Retinal pigment epithelial cell (primary cell): Measurements from ENCODE around the gene CIZ1.

Source experiments
- DNase-seq: peaks from one replicate; pipeline ENCODE4 v3.0.0-alpha.2; 2010; ENCODE audit warnings: low read depth
- H3K4me3 ChIP-seq: 2 replicates; pipeline ENCODE4 v1.5.1; 2011; ENCODE audit warnings: mild to moderate bottlenecking, low read length, control low read depth, moderate library complexity
- TF ChIP-seq, protein P1 (sequence below): conservative IDR thresholded peaks from 2 replicates; pipeline ENCODE4 v1.5.1; 2011; ENCODE audit warnings: low read depth, low read length, control low read depth, inconsistent platforms

CIZ1 gene

DNA sequence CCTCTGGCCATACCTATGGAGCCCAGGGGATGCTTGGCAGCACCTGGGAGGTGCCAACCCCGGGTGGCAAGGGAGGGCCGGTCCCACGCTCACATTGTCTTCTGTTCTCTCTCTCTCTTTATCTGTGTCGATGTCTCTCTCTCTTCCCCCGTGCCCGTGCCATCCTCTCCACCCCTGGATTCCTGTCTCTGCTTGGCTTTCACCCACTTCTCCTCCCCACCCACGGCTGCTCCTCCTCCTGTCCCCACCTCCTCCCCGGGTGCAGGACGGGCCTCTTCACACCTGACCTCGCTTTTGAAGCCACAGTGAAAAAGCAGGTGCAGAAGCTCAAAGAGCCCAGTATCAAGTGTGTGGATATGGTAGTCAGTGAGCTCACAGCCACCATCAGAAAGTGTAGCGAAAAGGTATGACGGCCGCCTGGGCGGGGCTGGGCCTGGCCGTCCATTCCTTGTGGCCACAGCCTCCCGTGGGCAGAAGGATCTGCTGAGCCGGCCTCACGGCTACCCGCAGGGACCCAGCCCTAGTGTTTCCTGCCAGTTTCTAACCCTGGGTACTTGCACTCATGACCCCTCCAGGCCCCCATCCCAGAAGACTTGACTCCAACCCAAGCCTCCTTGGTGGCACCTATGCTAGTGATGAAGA, 34.5 kb upstream of the CIZ1 start:
- no peak for DNase-seq
- no peak overlapping the region for H3K4me3 ChIP-seq
- TF ChIP-seq, protein P1, sequence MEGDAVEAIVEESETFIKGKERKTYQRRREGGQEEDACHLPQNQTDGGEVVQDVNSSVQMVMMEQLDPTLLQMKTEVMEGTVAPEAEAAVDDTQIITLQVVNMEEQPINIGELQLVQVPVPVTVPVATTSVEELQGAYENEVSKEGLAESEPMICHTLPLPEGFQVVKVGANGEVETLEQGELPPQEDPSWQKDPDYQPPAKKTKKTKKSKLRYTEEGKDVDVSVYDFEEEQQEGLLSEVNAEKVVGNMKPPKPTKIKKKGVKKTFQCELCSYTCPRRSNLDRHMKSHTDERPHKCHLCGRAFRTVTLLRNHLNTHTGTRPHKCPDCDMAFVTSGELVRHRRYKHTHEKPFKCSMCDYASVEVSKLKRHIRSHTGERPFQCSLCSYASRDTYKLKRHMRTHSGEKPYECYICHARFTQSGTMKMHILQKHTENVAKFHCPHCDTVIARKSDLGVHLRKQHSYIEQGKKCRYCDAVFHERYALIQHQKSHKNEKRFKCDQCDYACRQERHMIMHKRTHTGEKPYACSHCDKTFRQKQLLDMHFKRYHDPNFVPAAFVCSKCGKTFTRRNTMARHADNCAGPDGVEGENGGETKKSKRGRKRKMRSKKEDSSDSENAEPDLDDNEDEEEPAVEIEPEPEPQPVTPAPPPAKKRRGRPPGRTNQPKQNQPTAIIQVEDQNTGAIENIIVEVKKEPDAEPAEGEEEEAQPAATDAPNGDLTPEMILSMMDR: no peak

DNA sequence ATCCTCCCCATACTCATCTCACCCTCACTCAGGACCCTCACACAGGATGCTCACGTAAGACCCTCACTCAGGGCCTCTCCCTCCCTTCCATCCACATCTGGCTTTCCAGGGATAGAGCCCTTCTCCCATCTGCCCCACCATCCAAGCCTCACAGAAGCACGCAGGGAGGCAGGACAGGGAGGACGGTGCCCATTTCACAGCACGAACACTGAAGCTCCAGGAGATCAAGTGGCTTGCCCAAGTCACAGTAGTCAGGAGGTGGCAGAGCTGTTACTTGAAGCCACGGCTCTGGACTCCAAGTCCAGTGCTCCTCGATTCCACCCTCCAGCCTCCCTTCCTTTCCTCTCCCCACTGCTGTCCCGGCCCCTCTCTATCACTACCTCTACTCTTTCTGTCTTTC, 33.5 kb upstream of the CIZ1 start:
- H3K4me3 ChIP-seq: no peak overlapping the region
- no peak for DNase-seq
- TF ChIP-seq, protein P1: no peak

DNA sequence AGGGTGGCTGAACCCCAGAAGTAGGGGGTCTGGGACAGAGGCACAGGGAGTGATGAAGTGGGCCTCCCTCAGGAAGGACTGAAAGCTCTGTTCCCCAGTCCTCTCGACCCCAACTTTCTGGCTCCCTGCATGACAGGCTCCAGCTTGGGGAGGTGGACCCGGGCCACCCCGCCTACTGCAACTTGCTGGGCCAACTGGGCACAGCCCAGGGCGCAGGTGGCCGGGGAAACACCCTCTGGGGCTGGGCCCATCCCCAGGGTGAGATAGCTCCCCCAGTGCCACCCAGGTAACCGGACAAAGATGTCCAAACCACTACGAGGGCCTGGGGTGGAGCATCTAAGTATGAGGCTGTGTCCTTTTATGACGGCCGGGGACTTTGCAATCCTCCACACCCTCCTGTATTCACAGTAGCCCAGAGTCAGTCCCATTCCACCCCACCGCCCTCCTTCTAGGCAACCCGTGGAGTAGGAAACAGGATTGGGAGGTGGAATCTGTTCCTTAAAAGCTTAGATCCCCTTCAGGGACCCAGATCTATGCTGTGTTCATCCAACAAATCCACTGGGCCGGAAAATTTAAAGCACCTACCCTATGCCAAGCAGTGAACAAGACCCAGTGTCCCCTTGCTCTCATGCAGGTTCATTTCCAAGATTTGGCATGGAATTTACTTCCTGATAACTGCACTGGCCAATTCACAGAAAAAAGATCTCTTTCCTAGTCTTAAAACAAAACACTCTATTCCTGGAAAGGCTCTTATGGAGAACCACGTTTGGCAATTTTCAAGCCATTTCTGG, 31.7 kb upstream of the CIZ1 start:
- TF ChIP-seq, protein P1: no peak
- H3K4me3 ChIP-seq: no peak overlapping the region
- no peak for DNase-seq

DNA sequence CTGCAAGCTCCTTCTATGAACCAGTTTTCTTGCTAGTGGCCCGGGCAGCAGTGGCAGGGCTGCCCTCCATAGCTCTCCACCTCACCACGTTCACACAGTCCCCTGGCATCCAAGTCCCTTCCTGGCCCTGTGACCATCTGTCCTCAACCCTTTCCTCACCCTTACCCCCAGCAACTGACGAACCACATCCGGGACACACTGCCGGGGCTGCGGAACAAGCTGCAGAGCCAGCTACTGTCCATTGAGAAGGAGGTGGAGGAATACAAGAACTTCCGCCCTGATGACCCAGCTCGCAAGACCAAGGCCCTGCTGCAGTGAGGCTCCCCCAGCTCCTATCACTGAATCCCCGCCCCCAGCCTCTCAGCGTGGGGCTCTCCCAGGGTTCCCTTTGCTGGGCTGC, 30.7 kb upstream of the CIZ1 start:
- no peak for DNase-seq
- no peak overlapping the region for H3K4me3 ChIP-seq
- TF ChIP-seq, protein P1: no peak

DNA sequence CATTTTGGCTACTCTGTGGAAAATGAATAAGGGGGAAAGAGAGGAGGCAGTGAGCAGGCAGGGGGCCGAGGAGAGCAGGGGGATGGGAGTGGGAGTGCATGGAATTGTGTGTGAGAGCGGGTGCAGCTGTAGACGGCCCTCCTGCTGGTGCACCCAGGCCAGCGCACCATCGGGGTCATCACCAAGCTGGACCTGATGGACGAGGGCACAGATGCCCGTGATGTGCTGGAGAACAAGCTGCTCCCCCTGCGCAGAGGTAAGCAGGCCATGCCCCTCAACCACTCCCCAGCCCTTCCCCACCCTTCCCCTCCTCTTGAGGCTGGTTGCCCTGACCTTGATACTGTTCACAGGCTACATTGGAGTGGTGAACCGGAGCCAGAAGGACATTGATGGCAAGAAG, 28.5 kb upstream of the CIZ1 start:
- TF ChIP-seq, protein P1: no peak
- DNase-seq: no peak
- H3K4me3 ChIP-seq: no peak overlapping the region

DNA sequence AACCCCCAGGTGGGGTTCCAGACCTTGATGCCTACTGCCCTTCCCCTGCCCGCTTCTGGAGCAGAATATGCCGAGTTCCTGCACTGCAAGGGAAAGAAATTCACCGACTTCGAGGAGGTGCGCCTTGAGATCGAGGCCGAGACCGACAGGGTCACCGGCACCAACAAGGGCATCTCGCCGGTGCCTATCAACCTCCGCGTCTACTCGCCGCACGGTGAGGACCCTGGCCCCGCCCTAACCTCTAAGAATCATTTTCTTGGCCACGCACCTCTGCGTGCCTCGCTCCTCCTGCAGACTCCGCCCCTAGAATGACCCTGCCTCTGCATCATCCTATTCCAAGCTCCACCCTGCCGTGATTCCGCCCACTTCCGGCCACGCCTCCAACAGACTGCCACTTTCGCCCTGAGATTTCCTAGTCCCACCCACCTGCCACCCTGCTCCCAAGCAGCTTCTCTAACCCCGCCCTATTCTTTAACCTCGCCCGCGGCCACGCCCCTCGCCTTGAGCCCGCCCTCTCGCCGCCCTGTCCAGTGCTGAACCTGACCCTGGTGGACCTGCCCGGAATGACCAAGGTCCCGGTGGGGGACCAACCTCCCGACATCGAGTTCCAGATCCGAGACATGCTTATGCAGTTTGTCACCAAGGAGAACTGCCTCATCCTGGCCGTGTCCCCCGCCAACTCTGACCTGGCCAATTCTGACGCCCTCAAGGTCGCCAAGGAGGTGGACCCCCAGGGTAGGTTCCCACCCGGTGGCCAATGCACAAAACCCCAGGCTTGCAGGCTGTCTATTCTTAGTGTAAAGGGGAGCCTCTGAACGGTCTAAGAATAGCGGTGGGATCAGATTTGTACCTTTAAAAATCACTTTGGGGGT, 27.4 kb upstream of the CIZ1 start:
- peak; percentile 79 for DNase-seq
- peak overlapping the region; percentile 47 for H3K4me3 ChIP-seq
- TF ChIP-seq, protein P1: no peak
